Measurements from ENCODE around the gene DNAH7.

DNA sequence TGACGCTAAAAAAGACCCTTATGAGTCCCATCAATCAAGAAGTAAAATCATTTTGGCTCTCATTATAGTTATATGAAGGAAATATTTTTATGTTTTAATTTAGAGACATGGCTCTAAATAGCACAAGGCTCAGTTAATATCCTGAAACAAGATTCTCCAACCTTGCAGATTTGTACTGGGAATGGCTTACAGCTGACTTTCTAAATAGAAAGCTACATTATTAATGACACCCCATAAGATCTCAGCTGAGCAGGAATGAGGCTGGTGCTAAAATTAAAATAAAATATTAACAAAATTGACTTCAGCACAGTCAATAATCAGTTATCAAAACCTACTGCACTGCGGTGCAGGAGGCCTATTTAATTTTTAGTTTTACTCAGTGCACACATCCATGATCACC is 274.8 kb downstream of the DNAH7 start:
- TF ChIP-seq POLR2A (IDR thresholded peaks at IDR 0.05) (no peak), POLR2AphosphoS5 (IDR thresholded peaks at IDR 0.05) (no peak)
- TF ChIP-seq, protein P1, sequence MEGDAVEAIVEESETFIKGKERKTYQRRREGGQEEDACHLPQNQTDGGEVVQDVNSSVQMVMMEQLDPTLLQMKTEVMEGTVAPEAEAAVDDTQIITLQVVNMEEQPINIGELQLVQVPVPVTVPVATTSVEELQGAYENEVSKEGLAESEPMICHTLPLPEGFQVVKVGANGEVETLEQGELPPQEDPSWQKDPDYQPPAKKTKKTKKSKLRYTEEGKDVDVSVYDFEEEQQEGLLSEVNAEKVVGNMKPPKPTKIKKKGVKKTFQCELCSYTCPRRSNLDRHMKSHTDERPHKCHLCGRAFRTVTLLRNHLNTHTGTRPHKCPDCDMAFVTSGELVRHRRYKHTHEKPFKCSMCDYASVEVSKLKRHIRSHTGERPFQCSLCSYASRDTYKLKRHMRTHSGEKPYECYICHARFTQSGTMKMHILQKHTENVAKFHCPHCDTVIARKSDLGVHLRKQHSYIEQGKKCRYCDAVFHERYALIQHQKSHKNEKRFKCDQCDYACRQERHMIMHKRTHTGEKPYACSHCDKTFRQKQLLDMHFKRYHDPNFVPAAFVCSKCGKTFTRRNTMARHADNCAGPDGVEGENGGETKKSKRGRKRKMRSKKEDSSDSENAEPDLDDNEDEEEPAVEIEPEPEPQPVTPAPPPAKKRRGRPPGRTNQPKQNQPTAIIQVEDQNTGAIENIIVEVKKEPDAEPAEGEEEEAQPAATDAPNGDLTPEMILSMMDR (IDR thresholded peaks at IDR 0.05): no peak
